SU-DHL-6 (cell line): ENCODE data around the gene PLCH1.

ENCODE experiments used
- H2AFZ ChIP-seq: fragments of 200-600 bp; sonication (generic); 2 replicates; pipeline ENCODE4 v1.6.1; 2014; ENCODE audit warnings: low read depth, mild to moderate bottlenecking, moderate library complexity, mixed read lengths, antibody characterized with exemption, low read length; ENCODE audit not compliant: severe bottlenecking
- H3F3A ChIP-seq: fragments of 200-600 bp; shearing (Covaris generic); 2 replicates; pipeline ENCODE4 v1.6.0; 2016; ENCODE audit warnings: antibody characterized with exemption, mild to moderate bottlenecking; ENCODE audit not compliant: insufficient read depth
- H3K27ac ChIP-seq: fragments of 200-600 bp; sonication (generic); 2 replicates; pipeline ENCODE4 v1.5.1; 2016; ENCODE audit warnings: low read depth, mild to moderate bottlenecking, low read length, moderate library complexity, mixed read lengths
- H3K27me3 ChIP-seq: fragments of 200-600 bp; sonication (generic), shearing (Covaris generic); 2 replicates; pipeline ENCODE4 v1.6.0; 2014; ENCODE audit warnings: mild to moderate bottlenecking, low read length
- H3K36me3 ChIP-seq: fragments of 200-600 bp; sonication (generic); 2 replicates; pipeline ENCODE4 v1.6.1; 2014; ENCODE audit warnings: mild to moderate bottlenecking, low read length, mixed read lengths
- H3K4me2 ChIP-seq: fragments of 300-600, 200-600 bp; shearing (Covaris generic), sonication (generic); 2 replicates; pipeline ENCODE4 v1.6.0; 2014; ENCODE audit warnings: low read length, low read depth, mild to moderate bottlenecking; ENCODE audit not compliant: poor library complexity, severe bottlenecking
- H3K4me3 ChIP-seq: fragments of 200-600 bp; sonication (generic); 2 replicates; pipeline ENCODE4 v1.5.1; 2014; ENCODE audit warnings: antibody characterized with exemption, low read length, mild to moderate bottlenecking, mixed read lengths; ENCODE audit not compliant: insufficient read depth, poor library complexity, severe bottlenecking
- H3K79me2 ChIP-seq: fragments of 200-600 bp; sonication (generic); 2 replicates; pipeline ENCODE4 v1.6.1; 2014; ENCODE audit warnings: mild to moderate bottlenecking, low read length, moderate library complexity; ENCODE audit not compliant: insufficient read depth
- H3K9ac ChIP-seq: fragments of 200-600 bp; sonication (generic); 2 replicates; pipeline ENCODE4 v1.7.0; 2014; ENCODE audit warnings: mild to moderate bottlenecking, low read length
- H3K9me2 ChIP-seq: fragments of 200-600 bp; sonication (generic); replicated peaks from 2 replicates; pipeline ENCODE4 v1.6.1; 2014; ENCODE audit warnings: low read length; ENCODE audit not compliant: insufficient read depth
- H3K9me3 ChIP-seq: fragments of 200-600 bp; sonication (generic); 2 replicates; pipeline ENCODE4 v1.6.1; 2014; ENCODE audit warnings: low read length, mixed read lengths; ENCODE audit not compliant: insufficient read depth
- H4K20me1 ChIP-seq: fragments of 200-600 bp; sonication (generic); 2 replicates; pipeline ENCODE4 v1.6.1; 2014; ENCODE audit warnings: low read depth, mild to moderate bottlenecking, antibody characterized with exemption, low read length, moderate library complexity, mixed read lengths
- CTCF ChIP-seq: fragments of 200-600 bp; sonication (generic); IDR thresholded peaks from one replicate; pipeline ENCODE4 v1.5.1; 2017; ENCODE audit warnings: antibody characterized with exemption, mild to moderate bottlenecking, low read length, moderate library complexity; ENCODE audit not compliant: insufficient read depth, poor library complexity, severe bottlenecking
- EZH2phosphoT487 ChIP-seq: fragments of 200-600 bp; sonication (generic), shearing (Covaris generic); conservative IDR thresholded peaks from 2 replicates; pipeline ENCODE4 v1.6.1; 2018; ENCODE audit warnings: mild to moderate bottlenecking, antibody characterized with exemption, low read length, moderate library complexity, mixed read lengths

The PLCH1 gene

GRCh38 chr3:155326244-155326643 is 418.6 kb downstream of the PLCH1 start:
- Histone ChIP-seq H3K4me3 (no peak overlapping the region), H3K4me2 (no peak overlapping the region), H3F3A (no peaks in the 10 kb centered on the region), H3K79me2 (no peaks in the 10 kb centered on the region), H3K36me3 (no peaks in the 10 kb centered on the region), H3K27me3 (no peaks in the 10 kb centered on the region), H3K27ac (no peak overlapping the region), H2AFZ (no peak overlapping the region), H3K9ac (no peak overlapping the region), H3K9me2 (no peaks in the 10 kb centered on the region), H3K9me3 (no peaks in the 10 kb centered on the region), H4K20me1 (no peaks in the 10 kb centered on the region)
- no peak for TF ChIP-seq EZH2phosphoT487
- no peak for TF ChIP-seq CTCF
